ENCODE results near the gene CPN1.
A peak's percentile ranks its signal among the peaks of the same experiment; 100 is the strongest.

Gene CPN1

DNA sequence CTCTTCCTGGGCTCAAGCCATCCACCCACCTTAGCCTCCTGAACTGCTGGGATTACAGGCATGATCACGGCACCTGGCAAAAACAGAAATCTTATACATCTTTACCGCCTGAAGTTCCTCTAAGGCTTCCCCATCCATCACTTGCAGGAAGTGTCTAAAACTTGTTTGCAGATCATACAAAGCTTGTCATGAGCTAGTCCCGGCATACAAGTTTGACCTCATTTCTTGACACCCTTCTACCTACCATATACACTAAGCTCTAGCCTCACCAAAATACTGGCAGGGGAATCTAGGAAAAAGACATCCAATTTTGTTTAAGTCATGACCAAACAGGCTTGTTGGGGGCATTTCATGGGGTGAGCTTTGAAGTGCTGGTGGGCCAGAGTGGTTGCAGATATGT, 86.4 kb downstream of the CPN1 start:
- no peak for DNase-seq

DNA sequence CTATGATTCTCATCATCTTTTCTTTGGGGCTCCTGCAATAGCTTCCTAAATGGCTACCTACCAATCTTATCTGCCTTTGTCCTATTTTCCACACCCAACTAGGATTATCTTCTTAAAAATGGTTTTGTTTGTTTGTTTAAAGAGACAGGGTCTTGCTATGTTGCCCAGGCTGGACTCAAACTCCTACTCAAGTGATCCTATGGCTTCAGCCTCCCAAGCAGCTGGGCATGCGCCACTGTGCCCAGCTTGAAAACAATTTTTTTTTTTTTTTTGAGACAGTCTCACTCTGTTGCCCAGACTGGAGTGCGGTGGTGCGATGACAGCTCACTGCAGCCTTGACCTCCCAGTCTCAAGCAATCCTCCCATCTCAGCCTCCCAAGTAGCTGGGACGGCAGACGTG, 86.9 kb downstream of the CPN1 start:
- DNase-seq: no peak

DNA sequence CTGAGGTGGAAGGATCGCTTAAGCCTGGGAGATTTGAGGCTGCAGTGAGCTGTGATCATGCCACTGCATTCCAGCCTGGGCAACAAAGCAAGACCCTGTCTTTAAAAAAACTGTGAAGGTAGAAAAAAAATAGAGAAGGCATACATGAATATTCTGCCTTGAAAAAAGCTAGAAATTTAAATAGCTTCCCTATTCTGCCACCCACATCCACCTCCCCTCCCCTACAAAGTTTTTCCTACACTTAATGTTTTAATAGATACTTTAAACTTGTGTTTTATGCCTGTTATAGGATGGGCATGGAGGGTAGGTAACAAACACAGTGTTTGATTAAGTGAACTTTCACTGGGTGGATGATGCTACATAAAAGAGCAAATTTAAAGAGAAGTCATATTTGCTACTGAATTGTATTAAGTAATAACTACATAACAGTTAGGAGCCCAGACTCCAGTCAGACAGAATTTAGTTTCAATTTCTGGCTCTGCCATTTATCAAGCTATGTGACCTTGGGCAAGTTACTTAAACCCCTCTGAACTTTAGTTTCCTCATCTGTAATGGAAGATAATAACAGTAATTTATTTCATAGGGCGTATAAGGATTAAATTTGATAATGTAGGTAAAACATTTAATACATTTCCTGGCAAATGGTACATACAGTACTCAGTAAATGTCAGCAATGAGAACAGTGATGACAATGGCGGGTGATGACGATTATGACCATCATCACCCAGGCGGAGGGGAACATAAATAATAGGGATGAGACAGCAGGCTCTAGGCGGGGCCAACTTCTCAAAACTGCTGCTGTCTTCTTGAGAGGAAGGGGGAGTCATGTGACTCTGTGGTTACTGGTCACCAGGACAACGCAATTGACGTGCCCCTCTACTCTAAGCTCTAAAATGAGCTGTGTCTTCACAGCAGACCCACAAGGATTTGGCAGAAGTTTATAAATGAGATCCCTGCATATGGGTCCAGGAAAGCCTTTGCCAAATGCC, 87.7 kb downstream of the CPN1 start:
- DNase-seq: peak; percentile 94
